GM19035 (cell line): ENCODE measurements around the gene PRXL2B.

Experiments used
- ATAC-seq: cut with Tn5 transposase; IDR thresholded peaks from one replicate; pipeline ENCODE4 v1.9.1; 2021; ENCODE audit not compliant: unreplicated experiment

PRXL2B gene

DNA sequence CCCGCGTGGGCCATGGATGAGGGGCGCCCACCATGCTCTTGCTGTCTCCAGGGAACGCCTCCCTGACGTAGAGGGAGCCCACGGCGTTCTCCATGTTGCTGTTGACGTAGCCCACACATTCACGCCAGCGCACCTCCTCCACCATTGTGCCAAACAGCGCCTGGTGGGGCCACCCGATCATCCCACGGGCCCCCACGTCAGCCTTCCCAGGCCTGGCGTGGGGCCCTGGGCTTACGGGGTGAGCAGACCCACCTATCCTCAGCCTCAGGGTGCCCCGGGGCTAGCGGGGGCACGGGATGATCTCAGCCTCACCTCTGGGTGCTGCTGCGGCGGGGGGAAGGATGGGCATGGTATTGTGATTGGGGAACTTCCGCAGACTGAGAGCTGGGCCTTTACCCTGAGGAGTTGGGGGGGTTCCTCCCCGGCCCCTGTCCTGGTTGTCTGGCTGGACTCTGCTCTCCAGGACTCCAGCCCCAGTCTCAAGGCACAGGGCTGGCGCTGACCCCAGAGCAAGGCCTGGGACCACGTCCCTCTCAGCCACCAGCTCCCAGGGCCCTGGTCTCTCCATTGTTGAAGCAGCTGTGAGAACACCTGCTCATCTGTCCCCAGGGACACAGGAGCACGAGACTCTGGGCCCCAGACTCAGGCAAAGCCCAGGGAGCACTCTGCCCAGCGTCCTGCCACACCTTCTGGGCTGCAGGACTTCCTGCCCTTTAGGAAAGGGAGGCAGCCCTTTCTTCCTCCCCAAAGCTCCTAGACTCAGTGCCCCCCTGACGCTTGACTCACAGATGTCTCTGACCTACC lies 10.2 kb downstream of the PRXL2B start:
- no peak for ATAC-seq

DNA sequence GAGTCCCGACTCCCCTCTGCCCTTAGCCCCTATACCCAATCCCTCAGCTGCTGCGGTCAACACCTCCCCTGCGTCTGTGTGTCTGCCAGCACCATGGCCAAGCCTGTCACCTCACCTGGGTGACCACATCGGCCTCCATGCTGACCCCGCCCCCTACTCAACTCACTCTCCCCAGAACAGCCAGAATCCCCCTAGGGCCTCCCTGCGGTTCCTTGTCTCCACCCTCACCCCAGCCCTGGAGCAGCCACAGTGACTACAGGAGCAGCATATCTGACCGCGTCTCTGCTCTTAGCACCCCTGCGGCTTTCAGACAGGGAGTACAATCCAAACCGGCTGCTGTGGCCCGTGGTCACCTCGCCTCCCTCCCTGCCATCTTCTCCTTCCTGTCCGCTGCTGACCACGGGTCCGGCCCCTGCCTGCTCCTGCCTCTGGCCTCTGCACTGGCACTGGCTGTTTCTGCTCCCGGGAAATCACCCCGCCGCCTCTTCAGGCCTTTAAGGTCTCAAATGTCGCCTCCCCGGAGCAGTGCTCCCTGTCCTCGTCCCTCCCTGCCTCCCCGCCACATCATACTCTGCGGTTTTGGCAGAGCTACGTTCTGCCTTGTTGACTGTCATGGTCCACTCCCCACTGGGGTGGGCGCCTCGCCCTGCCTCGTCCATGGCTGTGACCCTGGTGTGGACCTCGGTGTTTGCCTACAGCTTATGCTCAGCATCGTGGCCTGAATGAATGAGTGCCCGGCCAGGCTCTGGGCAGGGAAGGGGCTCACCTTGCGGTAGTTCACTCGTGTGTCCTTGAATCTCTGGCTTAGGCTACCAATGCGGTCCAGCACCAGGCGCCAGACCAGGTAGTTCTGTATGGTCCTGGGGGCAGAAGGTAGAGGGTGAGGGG lies 11.1 kb downstream of the PRXL2B start:
- ATAC-seq: no peak

DNA sequence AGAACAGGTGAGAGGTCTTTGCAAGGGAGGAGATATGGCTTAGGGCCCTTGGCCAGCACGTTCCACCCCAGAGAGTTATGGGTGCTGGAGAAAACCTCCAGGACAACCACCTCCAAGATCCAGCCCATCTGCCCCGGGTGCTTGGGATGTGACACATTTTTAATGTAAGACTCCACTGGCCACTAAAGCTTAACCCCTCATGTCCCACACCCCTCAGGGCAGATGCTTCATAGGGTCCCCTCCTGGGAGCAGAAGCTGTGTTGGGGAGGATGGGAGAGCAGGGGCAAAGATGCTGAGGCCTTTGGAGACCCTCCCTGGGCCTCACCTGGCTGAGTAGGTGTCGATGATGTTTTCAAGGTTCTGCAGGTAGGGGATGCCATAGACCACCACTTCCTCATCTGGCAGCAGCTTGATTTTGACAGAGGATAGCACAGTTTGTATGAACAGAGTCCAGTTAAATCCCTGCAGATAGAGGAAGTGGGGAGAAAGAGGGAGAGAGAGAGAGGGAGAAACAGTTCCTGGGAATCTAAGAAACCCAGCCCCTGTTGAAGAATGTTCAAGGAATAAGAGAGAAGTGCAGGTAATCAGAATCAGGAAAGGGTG lies 11.9 kb downstream of the PRXL2B start:
- ATAC-seq: no peak

DNA sequence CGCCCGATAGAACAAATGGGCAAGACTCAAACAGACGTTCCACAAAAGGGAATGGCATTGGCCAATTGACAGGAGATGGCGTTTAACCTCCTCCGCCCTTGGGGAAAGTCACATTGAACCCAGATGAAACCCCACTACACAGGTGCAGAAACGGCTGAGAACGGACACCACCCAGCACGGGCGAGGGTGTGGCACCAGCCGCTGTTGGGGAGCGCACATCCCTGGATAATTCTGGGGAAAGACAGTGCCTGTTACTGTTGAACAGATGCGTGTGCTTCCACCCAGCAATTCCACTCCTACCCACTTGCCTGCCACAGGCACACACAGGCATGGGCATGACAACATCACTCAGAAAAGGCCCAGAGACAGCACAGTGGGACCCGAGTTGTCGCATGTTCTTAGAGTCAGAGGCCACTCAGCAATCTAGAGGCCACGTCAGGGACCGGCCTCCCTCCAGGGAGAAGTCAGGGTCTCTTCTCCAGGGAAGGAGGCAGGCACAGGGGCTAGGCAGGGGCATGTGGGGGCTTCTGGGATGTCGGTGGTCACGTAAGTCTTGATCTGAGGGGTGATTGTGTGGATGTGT lies 15.2 kb downstream of the PRXL2B start:
- ATAC-seq: no peak

DNA sequence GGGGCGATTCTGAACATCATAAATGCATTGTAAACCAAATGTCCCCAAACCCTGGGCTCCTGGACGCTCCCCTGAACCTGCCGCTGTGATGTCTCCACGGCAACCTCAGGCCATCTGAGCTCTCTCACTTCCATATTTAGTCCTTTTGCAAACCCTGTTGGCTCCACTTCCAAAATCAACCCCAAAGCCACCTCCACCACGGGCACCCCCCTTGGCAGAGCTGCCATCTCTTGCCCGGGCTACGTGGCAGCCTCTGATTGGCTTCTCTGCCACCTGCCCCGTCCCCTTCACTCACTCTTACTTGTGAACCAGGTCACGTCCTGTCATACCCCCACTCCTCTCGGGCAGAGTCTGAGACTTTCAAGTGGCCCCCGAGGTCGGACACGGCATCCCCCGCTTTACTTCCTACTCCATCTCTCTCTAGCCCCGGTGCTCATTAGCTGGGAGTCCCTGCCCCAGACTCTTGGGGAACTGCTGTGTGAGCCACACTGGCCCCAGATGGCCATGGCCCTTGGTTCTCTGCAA lies 15.8 kb downstream of the PRXL2B start:
- no peak for ATAC-seq

DNA sequence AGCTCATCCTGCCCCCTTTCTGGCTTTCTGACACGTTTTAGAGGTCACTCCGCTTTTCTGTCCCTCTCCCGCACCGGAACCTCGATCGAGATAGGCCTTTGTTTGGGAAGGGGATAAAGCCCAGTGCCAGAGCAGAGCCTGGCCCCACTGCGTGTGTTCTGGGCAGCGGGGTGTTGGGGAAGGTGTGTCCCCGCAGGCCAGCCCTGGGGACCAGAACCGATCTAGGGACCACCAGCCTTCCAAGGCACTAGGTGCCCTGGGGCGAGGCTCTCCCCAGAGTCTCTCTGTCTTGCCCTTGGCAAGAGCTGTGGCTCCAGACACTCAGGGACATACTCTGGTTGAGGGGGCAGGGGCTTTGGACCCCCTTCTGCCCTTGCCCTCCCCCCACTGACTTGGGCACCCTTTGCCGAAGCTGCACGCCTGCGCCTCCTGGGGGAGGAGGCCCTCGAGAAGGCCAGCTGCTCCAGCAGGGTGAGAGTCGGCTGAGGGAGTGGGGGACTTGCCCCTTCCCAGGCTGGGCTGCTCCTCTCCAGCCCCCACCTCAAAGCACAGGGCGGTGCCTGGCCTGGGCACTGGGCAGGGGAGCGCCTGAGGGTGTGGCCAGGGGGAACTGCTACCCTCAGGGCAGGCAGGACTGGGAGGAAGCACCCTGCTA lies 16.4 kb downstream of the PRXL2B start:
- ATAC-seq: no peak

- no peak for ATAC-seq
Measured at GRCh38 chr1:2603521-2604155, 17.1 kb downstream of the PRXL2B start.

GRCh38 chr1:2604156-2604843 lies 17.7 kb downstream of the PRXL2B start:
- no peak for ATAC-seq

DNA sequence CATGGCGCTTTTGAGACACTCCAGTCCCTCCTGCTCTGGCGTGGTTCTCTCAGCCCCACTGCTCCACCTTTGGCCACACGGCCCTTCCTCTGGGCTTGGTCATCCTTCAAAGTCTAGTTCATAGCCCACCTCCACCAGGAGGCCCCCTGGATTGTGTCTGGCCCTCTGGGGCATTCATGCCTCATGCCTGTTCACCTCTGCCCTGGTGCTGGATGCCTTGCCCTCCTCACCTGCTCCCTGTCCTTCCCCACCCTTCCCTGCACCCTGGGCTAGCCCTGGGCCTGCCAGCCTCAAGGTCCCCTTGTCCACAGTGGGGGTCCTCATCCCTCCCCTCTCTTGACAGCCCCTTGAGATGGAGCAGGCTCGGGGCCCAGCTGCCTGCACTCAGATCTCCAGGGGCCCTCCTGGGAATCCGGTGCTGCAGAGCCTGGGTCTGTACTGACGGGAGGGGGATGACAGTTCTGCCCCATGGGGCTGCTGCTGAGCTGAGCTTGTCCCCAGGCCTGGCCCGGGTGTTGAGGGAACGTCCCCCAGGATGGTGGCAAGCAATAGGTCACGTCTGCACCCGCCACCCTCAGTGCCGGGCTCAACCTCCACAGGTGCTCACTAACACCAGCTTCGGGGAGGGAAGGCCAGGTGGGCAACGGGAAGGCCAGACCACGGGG lies 18.4 kb downstream of the PRXL2B start:
- ATAC-seq: no peak

- ATAC-seq: no peak
Measured at GRCh38 chr1:2605509-2606395, 19.2 kb downstream of the PRXL2B start.

DNA sequence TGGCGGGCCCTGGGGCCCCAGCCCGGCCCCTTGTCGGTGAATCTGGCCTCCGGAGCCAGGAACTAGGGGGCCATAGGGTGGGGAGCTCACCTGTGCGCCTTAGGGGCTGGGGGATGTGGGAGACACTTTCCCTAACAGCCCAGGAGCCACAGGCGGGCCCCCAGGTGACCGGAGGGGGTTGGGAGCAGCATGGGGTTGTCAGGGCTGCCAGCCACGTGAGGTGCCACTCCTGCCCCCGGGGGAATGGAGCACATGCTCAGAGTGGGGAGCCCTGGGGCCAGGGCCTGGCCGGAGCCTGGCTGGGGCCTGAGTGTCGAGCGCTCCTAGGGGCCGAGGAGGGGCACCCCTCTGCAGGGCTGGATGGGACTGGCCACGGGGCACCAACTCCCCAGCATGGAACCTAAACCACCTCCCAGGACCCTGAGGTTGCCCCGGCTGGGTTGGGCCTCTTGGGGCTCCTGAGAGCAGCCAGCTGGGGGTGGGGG lies 19.9 kb downstream of the PRXL2B start:
- no peak for ATAC-seq

DNA sequence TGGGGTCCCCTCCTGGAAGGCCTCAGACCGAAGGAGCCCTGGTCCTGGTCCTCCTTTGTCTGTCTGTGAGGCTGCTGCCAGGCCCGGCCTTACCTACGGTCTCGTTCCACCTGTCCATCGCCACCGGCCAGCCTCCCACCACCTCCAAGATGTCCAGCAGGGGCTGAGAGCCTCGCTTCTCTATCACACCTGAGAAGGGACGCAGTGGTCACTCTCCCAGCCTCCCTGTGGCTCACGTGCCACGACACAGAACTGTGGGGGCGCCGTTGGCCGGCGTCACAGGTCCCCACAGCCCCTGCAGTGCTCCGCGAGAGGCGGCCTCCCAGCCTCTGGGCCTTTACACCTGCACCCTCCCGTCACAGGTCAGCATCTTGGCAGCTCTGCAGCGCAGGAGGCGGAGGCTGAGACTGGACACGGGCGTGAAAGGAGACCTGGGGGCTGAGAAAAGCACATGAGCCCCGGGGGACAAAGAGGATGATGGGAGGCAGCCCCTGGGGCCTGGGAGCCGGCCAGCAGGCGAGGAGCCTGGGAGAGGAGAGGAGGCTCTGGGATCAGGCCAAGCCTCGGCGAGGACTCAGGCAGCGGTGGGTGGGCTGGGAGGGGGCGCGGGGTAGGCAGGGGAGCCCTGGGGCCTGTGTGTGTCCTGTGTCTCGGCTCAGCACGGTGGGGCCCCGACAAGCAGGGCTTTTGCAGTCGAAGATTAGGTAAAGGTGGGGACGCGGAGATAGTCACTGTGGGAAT lies 20.5 kb downstream of the PRXL2B start:
- ATAC-seq: no peak

DNA sequence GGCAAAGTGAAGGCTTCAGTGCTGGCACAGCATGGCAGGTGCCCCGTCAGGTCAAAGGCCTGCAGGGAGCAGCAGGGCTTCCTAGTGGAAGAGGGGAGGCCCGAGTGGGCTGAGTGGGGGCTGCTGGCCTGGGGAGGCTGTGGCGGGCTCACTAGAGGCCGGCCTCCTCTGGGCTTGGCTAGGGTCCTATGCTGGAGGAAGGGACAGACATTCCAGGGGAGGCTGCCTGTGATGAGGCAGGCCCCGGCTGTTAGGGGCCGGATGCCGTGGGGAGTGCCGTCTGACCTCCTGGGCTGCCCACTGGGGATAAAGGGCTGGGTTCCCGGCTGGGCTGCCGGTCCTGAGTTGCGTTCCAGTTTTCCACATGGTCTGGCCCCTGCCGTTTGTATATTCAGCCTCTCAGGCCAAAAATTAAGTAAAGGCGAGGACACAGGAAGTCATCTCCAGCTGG lies 21.1 kb downstream of the PRXL2B start:
- ATAC-seq: no peak

- no peak for ATAC-seq
Measured at GRCh38 chr1:2609319-2610035, 22.9 kb downstream of the PRXL2B start.

- ATAC-seq: no peak
Measured at GRCh38 chr1:2610036-2610959, 23.7 kb downstream of the PRXL2B start.
